ENCODE data around the gene VWA8. TPM values are rescaled to one million over a fixed set of nuclear protein-coding genes. Genes with fewer than 3 reads are reported as not detected.

The VWA8 gene
- polyA plus RNA-seq, 3 donors, result 2.0 to 4.4 (median 3.4) TPM

GRCh38 chr13:41599619-41600018 is 361.3 kb downstream of the VWA8 start:
- 80% methylated on average over 1 of the region's 3 CpGs for WGBS (ENCODE audit: insufficient coverage)

DNA sequence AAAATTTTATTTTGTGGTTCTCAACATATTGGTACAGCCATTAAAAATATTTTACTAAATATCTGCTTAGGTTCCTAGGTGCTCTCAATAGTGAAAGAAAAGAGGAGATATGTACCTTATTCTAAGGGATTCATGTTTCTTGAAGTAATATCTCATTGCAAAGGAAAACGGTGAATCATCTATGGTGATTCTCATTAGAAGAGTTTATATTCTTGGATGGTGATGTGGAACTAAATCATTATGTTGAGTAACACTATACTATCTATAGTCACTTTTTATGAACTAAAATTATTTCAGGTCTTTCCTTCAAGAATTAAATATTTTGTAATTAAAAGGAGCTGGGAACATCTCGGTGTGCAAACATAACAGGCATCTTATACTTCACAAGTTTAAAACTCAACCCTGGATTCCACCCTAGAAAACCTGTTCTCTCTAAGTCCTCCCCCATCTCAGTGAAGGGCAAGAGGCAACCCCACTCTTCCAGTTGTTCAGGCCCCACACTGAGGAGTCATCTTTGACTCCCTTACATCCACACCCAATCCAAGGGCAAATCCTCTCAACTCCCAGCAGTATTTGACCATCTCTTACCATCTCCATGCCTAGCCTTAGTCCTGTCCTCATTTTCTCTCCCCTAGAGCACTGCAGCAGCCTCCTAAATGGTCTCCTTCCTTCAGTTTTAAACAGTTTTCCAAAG is 363.4 kb downstream of the VWA8 start:
- no peak overlapping the region for H3K27ac ChIP-seq (ENCODE audit: low read depth in 1 of 2, low read length in 2 of 2)
- H3K9me3 ChIP-seq (replicated peaks in 1 of 2; ENCODE audit: control insufficient read depth in 1 of 2, insufficient read depth in 1 of 2, low read length in 2 of 2), result no peaks in the 10 kb centered on the region
- H3K79me2 ChIP-seq (ENCODE audit: insufficient read depth, low read length), result no peaks in the 10 kb centered on the region
- WGBS (ENCODE audit: insufficient coverage), result no CpG with 5 or more reads among the region's 2 CpGs
- H3K27me3 ChIP-seq (ENCODE audit: control insufficient read depth in 2 of 2, insufficient read depth in 2 of 2, low read length in 2 of 2), result no peaks in the 10 kb centered on the region
- H3K27ac Mint-ChIP-seq, result peak overlapping the region in 2 of 7 donors; percentile 7 to 19
- H3K4me3 Mint-ChIP-seq, result no peak overlapping the region
- peaks cover 0 to 2% (median 0%) of the 10 kb centered on the region in 7 donors for H3K9me3 Mint-ChIP-seq
- H3K9ac ChIP-seq (ENCODE audit: insufficient read depth, low read length, poor library complexity, severe bottlenecking), result no peak overlapping the region
- no peak overlapping the region for H3K4me2 ChIP-seq (replicated peaks; ENCODE audit: extremely low read depth, low read length, poor library complexity, severe bottlenecking)
- H3K36me3 Mint-ChIP-seq, result peaks cover 14 to 18% of the 10 kb centered on the region in 2 donors
- no peaks in the 10 kb centered on the region for H3K36me3 ChIP-seq (replicated peaks in 1 of 2; ENCODE audit: control insufficient read depth in 1 of 2, insufficient read depth in 2 of 2, low read length in 2 of 2)
- no peaks in the 10 kb centered on the region for H3K4me1 Mint-ChIP-seq
- peaks cover 0 to 3% (median 2%) of the 10 kb centered on the region in 3 donors for H3K27me3 Mint-ChIP-seq (ENCODE audit: low read depth in 3 of 3)
- H4K20me1 ChIP-seq (ENCODE audit: insufficient read depth, low read length), result no peaks in the 10 kb centered on the region
- H3K4me3 ChIP-seq (replicated peaks in 1 of 3; ENCODE audit: low read depth in 2 of 3, low read length in 3 of 3), result no peak overlapping the region
- TF ChIP-seq CTCF (IDR thresholded peaks at IDR 0.05), result no peak
- no peak for DNase-seq
- no peaks in the 10 kb centered on the region for H3K4me1 ChIP-seq (ENCODE audit: control insufficient read depth in 1 of 2, insufficient read depth in 2 of 2, low read length in 2 of 2)
- no peak overlapping the region for H2AFZ ChIP-seq (ENCODE audit: insufficient read depth, low read depth, low read length, poor library complexity, severe bottlenecking)
- intact Hi-C loops (cut with micrococcal nuclease), result no loop called here

More at GRCh38 chr13:41599619-41600018, 361.3 kb downstream of the VWA8 start:
- intact Hi-C loops (cut with micrococcal nuclease), result no loop called here
- no peaks in the 10 kb centered on the region for H3K4me1 ChIP-seq (ENCODE audit: control insufficient read depth in 1 of 2, insufficient read depth in 2 of 2, low read length in 2 of 2)
- DNase-seq, result no peak
- Mint-ChIP-seq H3K4me1 (no peaks in the 10 kb centered on the region), H3K9me3 (peaks cover 0 to 2% (median 0%) of the 10 kb centered on the region in 7 donors), H3K36me3 (peaks cover 24 to 26% of the 10 kb centered on the region in 2 donors), H3K27ac (no peak overlapping the region), H3K27me3 (ENCODE audit: low read depth in 3 of 3) (peaks cover 0 to 3% (median 2%) of the 10 kb centered on the region in 3 donors), H3K4me3 (no peak overlapping the region)
- H3K27me3 ChIP-seq (ENCODE audit: control insufficient read depth in 2 of 2, insufficient read depth in 2 of 2, low read length in 2 of 2), result no peaks in the 10 kb centered on the region
- no peaks in the 10 kb centered on the region for H4K20me1 ChIP-seq (ENCODE audit: insufficient read depth, low read length)
- H2AFZ ChIP-seq (ENCODE audit: insufficient read depth, low read depth, low read length, poor library complexity, severe bottlenecking), result no peak overlapping the region
- H3K4me3 ChIP-seq (replicated peaks in 1 of 3; ENCODE audit: low read depth in 2 of 3, low read length in 3 of 3), result no peak overlapping the region
- no peak overlapping the region for H3K4me2 ChIP-seq (replicated peaks; ENCODE audit: extremely low read depth, low read length, poor library complexity, severe bottlenecking)
- H3K79me2 ChIP-seq (ENCODE audit: insufficient read depth, low read length), result no peaks in the 10 kb centered on the region
- H3K9me3 ChIP-seq (replicated peaks in 1 of 2; ENCODE audit: control insufficient read depth in 1 of 2, insufficient read depth in 1 of 2, low read length in 2 of 2), result no peaks in the 10 kb centered on the region
- no peak for TF ChIP-seq CTCF (IDR thresholded peaks at IDR 0.05)
- H3K9ac ChIP-seq (ENCODE audit: insufficient read depth, low read length, poor library complexity, severe bottlenecking), result no peak overlapping the region
- no peak overlapping the region for H3K27ac ChIP-seq (ENCODE audit: low read depth in 1 of 2, low read length in 2 of 2)
- H3K36me3 ChIP-seq (replicated peaks in 1 of 2; ENCODE audit: control insufficient read depth in 1 of 2, insufficient read depth in 2 of 2, low read length in 2 of 2), result no peaks in the 10 kb centered on the region
